GM13976 (cell line): ENCODE results near the gene TNNC2.
"Not testable (repeated sequence)": the region's sequence is repeated elsewhere in the genome, so short reads cannot be mapped to it uniquely, and the experiment has no call there.

Source experiments
- DNase-seq: peaks from one replicate; pipeline ENCODE4 v3.0.0; 2012; ENCODE audit warnings: low spot score
- CTCF ChIP-seq: IDR thresholded peaks from 2 replicates; pipeline ENCODE4 v1.5.1; 2012; ENCODE audit warnings: borderline replicate concordance, mild to moderate bottlenecking; ENCODE audit not compliant: insufficient read depth; ENCODE audit errors: extremely low read depth, missing control alignments, control extremely low read depth
- in situ Hi-C: fragments of 300-500 bp; cut with MboI; formaldehyde crosslinking; loops from one replicate; pipeline ENCODE4 v1.12.0; 2022; ENCODE audit warnings: low sequenced_read_pairs, mixed read lengths, inconsistent platforms; ENCODE audit not compliant: unreplicated experiment

The TNNC2 gene

GRCh38 chr20:45801851-45802250, 25.3 kb downstream of the TNNC2 start:
- in situ Hi-C loops: no loop called here
- no peak for TF ChIP-seq CTCF
- DNase-seq: no peak

DNA sequence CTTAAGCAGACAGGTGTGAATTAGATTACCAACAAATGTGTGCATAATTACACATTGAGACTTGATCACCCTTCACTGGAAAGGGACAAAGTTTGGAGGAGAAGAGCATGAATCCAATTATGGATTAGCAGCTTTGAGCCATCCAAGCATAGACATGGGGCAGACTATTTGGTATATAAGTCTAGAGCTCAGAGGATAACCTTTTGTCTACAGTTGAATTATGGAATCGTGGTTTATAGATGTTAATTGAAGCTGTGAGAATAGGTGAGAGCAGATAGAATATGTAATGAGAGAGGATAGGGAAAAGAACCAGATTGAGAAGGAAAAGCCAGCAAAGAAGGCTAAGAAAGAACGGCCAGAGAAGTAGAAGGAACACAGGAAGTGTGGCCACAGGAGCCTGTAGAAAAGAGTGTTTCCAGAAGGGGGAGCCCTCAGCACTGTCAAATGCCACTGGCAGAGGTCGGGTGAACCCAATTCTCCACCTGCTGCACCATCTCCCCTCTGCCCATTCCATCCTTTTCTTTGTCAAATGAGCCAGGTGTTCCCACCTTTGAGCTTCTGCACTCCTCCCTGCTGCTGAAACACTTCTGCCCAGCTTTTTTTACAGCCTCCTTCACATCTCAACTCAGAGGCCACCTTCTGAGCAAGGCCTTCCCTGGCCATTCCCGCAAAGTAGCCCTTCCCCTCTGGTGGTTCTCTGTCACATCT, 28.0 kb downstream of the TNNC2 start:
- in situ Hi-C loops: no loop called here
- DNase-seq: peak; percentile 71
- TF ChIP-seq CTCF: peak; percentile 57

GRCh38 chr20:45797955-45798354, 29.2 kb downstream of the TNNC2 start:
- DNase-seq, in situ Hi-C loops: not testable (repeated sequence)

DNA sequence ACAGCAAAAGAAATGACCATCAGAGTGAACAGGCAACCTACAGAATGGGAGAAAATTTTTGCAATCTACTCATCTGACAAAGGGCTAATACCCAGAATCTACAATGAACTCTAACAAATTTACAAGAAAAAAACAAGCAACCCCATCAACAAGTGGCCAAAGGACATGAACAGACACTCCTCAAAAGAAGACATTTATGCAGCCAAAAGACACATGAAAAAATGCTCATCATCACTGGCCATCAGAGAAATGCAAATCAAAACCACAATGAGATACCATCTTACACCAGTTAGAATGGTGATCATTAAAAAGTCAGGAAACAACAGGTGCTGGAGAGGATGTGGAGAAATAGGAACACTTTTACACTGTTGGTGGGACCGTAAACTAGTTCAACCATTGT, 29.6 kb downstream of the TNNC2 start:
- in situ Hi-C loops: not testable (repeated sequence)

GRCh38 chr20:45796337-45797065, 30.6 kb downstream of the TNNC2 start:
- no peak for DNase-seq
- in situ Hi-C loops: no loop called here
- TF ChIP-seq CTCF: no peak

More for the DNA sequence above, 29.6 kb downstream of the TNNC2 start:
- not testable (repeated sequence) for DNase-seq

- no peak for TF ChIP-seq CTCF
- in situ Hi-C loops: no loop called here
- DNase-seq: peak; percentile 35
Observed at GRCh38 chr20:45792317-45793118, 34.6 kb downstream of the TNNC2 start.

- in situ Hi-C loops: no loop called here
- no peak for TF ChIP-seq CTCF
- no peak for DNase-seq
Observed at GRCh38 chr20:45788351-45788750, 38.8 kb downstream of the TNNC2 start.
